ENCODE results near the gene NGRN. TPM values are rescaled to one million over a fixed set of nuclear protein-coding genes. Genes with fewer than 3 reads are reported as not detected.
"Not testable (repeated sequence)": the region's sequence is repeated elsewhere in the genome, so short reads cannot be mapped to it uniquely, and the experiment has no call there.

Gene NGRN
- total RNA-seq, 1 experiment from 2014 or later: 137 TPM

DNA sequence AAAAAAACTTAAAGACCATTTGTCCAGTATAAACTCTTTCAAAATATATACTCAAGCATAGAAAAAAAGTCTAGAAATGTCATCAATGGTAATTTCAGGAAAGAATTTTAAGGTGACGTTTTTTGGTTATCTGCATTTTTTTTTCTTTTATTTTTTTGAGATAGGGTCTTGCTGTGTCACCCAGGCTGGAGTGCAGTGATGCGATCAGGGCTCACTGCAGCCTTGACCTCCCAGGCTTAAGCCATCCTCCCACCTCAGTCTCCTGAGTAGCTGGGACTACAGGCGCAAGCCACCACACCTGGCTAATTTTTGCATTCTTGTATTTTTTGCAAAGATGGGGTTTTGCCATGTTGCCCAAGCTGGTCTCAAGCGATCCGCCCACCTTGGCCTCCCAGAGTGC, 15.3 kb downstream of the NGRN start:
- ATAC-seq; BruUV-seq (replicated peaks); H3K9me3 ChIP-seq (ENCODE audit: control insufficient read depth, insufficient read depth, low read depth, low read length); in situ Hi-C loops (cut with HindIII; ENCODE audit: low pct_unique_long_range_greater_than_20kb, low sequenced_read_pairs); H3K4me1 ChIP-seq (ENCODE audit: control insufficient read depth, insufficient read depth, low read length); H3K36me3 ChIP-seq (ENCODE audit: control insufficient read depth, insufficient read depth, low read length); CTCF ChIA-PET; intact Hi-C loops (cut with micrococcal nuclease; ENCODE audit: unreplicated experiment); DNase-seq (ENCODE audit: low read depth, low spot score); H3K4me3 ChIP-seq (ENCODE audit: low read depth in 2 of 2, low read length in 2 of 2); H3K27ac ChIP-seq (ENCODE audit: low read length); H3K27me3 ChIP-seq (ENCODE audit: control insufficient read depth, insufficient read depth, low read length); POLR2A ChIA-PET: not testable (repeated sequence)

DNA sequence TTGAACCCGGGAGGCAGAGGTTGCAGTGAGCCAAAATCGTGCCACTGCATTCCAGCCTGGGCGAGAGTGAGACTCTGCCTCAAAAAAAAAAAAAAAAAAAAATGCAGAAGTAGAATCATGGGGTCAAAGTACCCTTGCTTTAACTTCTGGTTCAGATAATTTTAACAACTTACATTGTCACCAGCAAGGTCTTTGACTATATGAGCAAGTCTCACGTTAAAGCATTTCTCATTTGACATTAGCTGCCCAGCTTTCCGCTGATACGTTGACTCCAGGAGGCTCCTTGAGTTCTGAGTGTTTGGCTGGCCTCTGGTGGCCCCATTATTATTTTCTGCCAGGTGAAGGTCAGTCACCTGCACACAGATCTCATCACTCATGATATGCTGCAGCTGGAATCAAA, 16.2 kb downstream of the NGRN start:
- POLR2A ChIA-PET; in situ Hi-C loops (cut with HindIII; ENCODE audit: low pct_unique_long_range_greater_than_20kb, low sequenced_read_pairs); H3K27me3 ChIP-seq (ENCODE audit: control insufficient read depth, insufficient read depth, low read length); H3K4me1 ChIP-seq (ENCODE audit: control insufficient read depth, insufficient read depth, low read length); intact Hi-C loops (cut with micrococcal nuclease; ENCODE audit: unreplicated experiment); ATAC-seq; CTCF ChIA-PET; H3K4me3 ChIP-seq (ENCODE audit: low read depth in 2 of 2, low read length in 2 of 2); H3K9me3 ChIP-seq (ENCODE audit: control insufficient read depth, insufficient read depth, low read depth, low read length); H3K36me3 ChIP-seq (ENCODE audit: control insufficient read depth, insufficient read depth, low read length); BruUV-seq (replicated peaks); DNase-seq (ENCODE audit: low read depth, low spot score); H3K27ac ChIP-seq (ENCODE audit: low read length): not testable (repeated sequence)

DNA sequence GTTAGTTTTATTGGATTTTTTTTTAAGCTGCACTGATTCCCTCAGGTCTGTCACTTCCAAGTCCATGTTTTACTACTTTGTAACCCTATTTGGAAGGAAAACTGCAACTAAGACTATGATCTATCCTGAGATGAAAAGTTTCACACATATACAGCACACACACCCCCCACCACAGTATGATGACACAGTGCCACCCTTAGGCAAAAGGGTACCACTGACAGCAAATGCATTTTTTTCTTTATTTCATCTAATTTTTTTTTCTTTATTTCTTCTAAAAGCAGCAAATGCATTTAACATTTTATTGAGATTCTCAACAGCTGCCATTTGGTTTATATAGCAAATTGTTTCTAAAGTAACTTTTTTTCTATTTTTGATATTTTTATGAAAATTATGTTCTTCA, 21.2 kb downstream of the NGRN start:
- Histone ChIP-seq H3K9me3 (ENCODE audit: control insufficient read depth, insufficient read depth, low read depth, low read length) (no peaks in the 10 kb centered on the region), H3K4me3 (ENCODE audit: low read depth in 2 of 2, low read length in 2 of 2) (no peak overlapping the region), H3K36me3 (ENCODE audit: control insufficient read depth, insufficient read depth, low read length) (no peaks in the 10 kb centered on the region), H3K4me1 (ENCODE audit: control insufficient read depth, insufficient read depth, low read length) (0 out of 2 replicates have a peak, but pooled peaks cover 3% of the 10 kb centered on the region), H3K27me3 (ENCODE audit: control insufficient read depth, insufficient read depth, low read length) (no peaks in the 10 kb centered on the region), H3K27ac (ENCODE audit: low read length) (no peak overlapping the region)
- ChIA-PET POLR2A (no interaction called here), CTCF (no interaction called here)
- no peak for TF ChIP-seq SIN3A (IDR thresholded peaks at IDR 0.05; ENCODE audit: borderline replicate concordance, insufficient read depth, low read depth, low read length)
- TF ChIP-seq, protein P1, sequence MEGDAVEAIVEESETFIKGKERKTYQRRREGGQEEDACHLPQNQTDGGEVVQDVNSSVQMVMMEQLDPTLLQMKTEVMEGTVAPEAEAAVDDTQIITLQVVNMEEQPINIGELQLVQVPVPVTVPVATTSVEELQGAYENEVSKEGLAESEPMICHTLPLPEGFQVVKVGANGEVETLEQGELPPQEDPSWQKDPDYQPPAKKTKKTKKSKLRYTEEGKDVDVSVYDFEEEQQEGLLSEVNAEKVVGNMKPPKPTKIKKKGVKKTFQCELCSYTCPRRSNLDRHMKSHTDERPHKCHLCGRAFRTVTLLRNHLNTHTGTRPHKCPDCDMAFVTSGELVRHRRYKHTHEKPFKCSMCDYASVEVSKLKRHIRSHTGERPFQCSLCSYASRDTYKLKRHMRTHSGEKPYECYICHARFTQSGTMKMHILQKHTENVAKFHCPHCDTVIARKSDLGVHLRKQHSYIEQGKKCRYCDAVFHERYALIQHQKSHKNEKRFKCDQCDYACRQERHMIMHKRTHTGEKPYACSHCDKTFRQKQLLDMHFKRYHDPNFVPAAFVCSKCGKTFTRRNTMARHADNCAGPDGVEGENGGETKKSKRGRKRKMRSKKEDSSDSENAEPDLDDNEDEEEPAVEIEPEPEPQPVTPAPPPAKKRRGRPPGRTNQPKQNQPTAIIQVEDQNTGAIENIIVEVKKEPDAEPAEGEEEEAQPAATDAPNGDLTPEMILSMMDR (IDR thresholded peaks at IDR 0.05): no peak; the same call in 1 of the 2 replicates
- TF ChIP-seq, protein P2, sequence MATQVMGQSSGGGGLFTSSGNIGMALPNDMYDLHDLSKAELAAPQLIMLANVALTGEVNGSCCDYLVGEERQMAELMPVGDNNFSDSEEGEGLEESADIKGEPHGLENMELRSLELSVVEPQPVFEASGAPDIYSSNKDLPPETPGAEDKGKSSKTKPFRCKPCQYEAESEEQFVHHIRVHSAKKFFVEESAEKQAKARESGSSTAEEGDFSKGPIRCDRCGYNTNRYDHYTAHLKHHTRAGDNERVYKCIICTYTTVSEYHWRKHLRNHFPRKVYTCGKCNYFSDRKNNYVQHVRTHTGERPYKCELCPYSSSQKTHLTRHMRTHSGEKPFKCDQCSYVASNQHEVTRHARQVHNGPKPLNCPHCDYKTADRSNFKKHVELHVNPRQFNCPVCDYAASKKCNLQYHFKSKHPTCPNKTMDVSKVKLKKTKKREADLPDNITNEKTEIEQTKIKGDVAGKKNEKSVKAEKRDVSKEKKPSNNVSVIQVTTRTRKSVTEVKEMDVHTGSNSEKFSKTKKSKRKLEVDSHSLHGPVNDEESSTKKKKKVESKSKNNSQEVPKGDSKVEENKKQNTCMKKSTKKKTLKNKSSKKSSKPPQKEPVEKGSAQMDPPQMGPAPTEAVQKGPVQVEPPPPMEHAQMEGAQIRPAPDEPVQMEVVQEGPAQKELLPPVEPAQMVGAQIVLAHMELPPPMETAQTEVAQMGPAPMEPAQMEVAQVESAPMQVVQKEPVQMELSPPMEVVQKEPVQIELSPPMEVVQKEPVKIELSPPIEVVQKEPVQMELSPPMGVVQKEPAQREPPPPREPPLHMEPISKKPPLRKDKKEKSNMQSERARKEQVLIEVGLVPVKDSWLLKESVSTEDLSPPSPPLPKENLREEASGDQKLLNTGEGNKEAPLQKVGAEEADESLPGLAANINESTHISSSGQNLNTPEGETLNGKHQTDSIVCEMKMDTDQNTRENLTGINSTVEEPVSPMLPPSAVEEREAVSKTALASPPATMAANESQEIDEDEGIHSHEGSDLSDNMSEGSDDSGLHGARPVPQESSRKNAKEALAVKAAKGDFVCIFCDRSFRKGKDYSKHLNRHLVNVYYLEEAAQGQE (IDR thresholded peaks at IDR 0.05; ENCODE audit: insufficient read depth in 1 of 2, low read depth in 2 of 2, low read length in 1 of 2): no peak
- TF ChIP-seq TCF7L2 (IDR thresholded peaks at IDR 0.05; ENCODE audit: low read depth, low read length): no peak
- no peak for TF ChIP-seq POLR2AphosphoS5 (IDR thresholded peaks at IDR 0.05; ENCODE audit: low read depth, low read length)
- BruUV-seq (replicated peaks): no TSS peak
- ATAC-seq (peak; percentile 91), DNase-seq (ENCODE audit: low read depth, low spot score) (no peak)
- in situ Hi-C loops (cut with HindIII; ENCODE audit: low pct_unique_long_range_greater_than_20kb, low sequenced_read_pairs): no loop called here
- intact Hi-C loops (cut with micrococcal nuclease; ENCODE audit: unreplicated experiment): loop anchor here (2.0 kb wide), 1 partner anchor 144 kb away; no protein-coding TSS in a partner anchor

All from Panc1 (cell line).